Tongue (tissue), 2 donors: Measurements from ENCODE around the gene WASHC1. TPM values are rescaled to one million over a fixed set of nuclear protein-coding genes. Genes with fewer than 3 reads are reported as not detected.
"Not testable (repeated sequence)": the region's sequence is repeated elsewhere in the genome, so short reads cannot be mapped to it uniquely, and the experiment has no call there.

ENCODE experiments used
- DNase-seq: peaks from one replicate; pipeline ENCODE4 v3.0.0-alpha.2; 2015
- total RNA-seq: library from RNA; depleted of rRNA; stranded (reverse); fragments of >200 nt; gene quantifications from one replicate; pipeline ENCODE4 v1.2.3, GENCODE V29; 2014

The WASHC1 gene
- total RNA-seq = 12.7 TPM

- DNase-seq = not testable (repeated sequence)
Observed at GRCh38 chr9:29356-29755, at the start of gene WASHC1. Gene WASHC1 (minus strand): TSS chr9:29456. CDS start chr9:24999, 4,457 bp downstream.

GRCh38 chr9:78333-78732, 49.1 kb upstream of the WASHC1 start:
- DNase-seq = not testable (repeated sequence)

GRCh38 chr9:76389-76788, 47.1 kb upstream of the WASHC1 start:
- DNase-seq = not testable (repeated sequence)

GRCh38 chr9:73900-74525, 44.8 kb upstream of the WASHC1 start:
- peak; percentile 7 for DNase-seq

- peak; percentile 62 for DNase-seq
Observed at GRCh38 chr9:73076-73899, 44.0 kb upstream of the WASHC1 start.

- DNase-seq = peak; percentile 27
Observed at GRCh38 chr9:63031-63629, 33.9 kb upstream of the WASHC1 start.

- not testable (repeated sequence) for DNase-seq
Observed at GRCh38 chr9:52678-53077, 23.4 kb upstream of the WASHC1 start.

GRCh38 chr9:48190-48842, 19.1 kb upstream of the WASHC1 start:
- not testable (repeated sequence) for DNase-seq

- not testable (repeated sequence) for DNase-seq
Observed at GRCh38 chr9:46639-47271, 17.5 kb upstream of the WASHC1 start.

- DNase-seq = not testable (repeated sequence)
Observed at GRCh38 chr9:46164-46563, 16.9 kb upstream of the WASHC1 start.

GRCh38 chr9:45180-45878, 16.1 kb upstream of the WASHC1 start:
- not testable (repeated sequence) for DNase-seq

GRCh38 chr9:44416-44815, 15.2 kb upstream of the WASHC1 start:
- DNase-seq = not testable (repeated sequence)

GRCh38 chr9:43636-44035, 14.4 kb upstream of the WASHC1 start:
- not testable (repeated sequence) for DNase-seq

GRCh38 chr9:43116-43515, 13.9 kb upstream of the WASHC1 start:
- not testable (repeated sequence) for DNase-seq

GRCh38 chr9:41819-42218, 12.6 kb upstream of the WASHC1 start:
- DNase-seq = not testable (repeated sequence)

GRCh38 chr9:41261-41676, 12.0 kb upstream of the WASHC1 start:
- not testable (repeated sequence) for DNase-seq

- not testable (repeated sequence) for DNase-seq
Observed at GRCh38 chr9:32308-32707, 3.1 kb upstream of the WASHC1 start.

- not testable (repeated sequence) for DNase-seq
Observed at GRCh38 chr9:28775-29174, 481 bp downstream of the WASHC1 start.

- DNase-seq = not testable (repeated sequence)
Observed at GRCh38 chr9:21621-22020, 7.6 kb downstream of the WASHC1 start.

GRCh38 chr9:16875-17274, 12.4 kb downstream of the WASHC1 start:
- not testable (repeated sequence) for DNase-seq

GRCh38 chr9:14129-14809, 15.0 kb downstream of the WASHC1 start:
- peak; percentile 9 for DNase-seq
